ENCODE measurements around the gene RMI1. TPM values are rescaled to one million over a fixed set of nuclear protein-coding genes. Genes with fewer than 3 reads are reported as not detected.
A peak's percentile ranks its signal among the peaks of the same experiment; 100 is the strongest.
"Not testable (repeated sequence)": the region's sequence is repeated elsewhere in the genome, so short reads cannot be mapped to it uniquely, and the experiment has no call there.

The RMI1 gene
- total RNA-seq (2014; rRNA removed; shearing (Covaris generic); ENCODE audit: low replicate concordance), result 11.6 and 34.4 TPM in 2 replicates

GRCh38 chr9:83980395-83981125 is at the start of gene RMI1:
Gene RMI1 (plus strand): TSS chr9:83980805. CDS start chr9:84000987, 20,182 bp downstream.
- peak; percentile 95 for DNase-seq
- Histone ChIP-seq H3K27me3 (no peaks in the 10 kb centered on the region), H3K36me3 (peaks cover 44% of the 10 kb centered on the region), H3K9me3 (no peaks in the 10 kb centered on the region), H3K4me3 (peak within 1 kb of the TSS; percentile 98)

- DNase-seq, result no peak
- Histone ChIP-seq H3K9me3 (no peaks in the 10 kb centered on the region), H3K4me3 (no peak overlapping the region), H3K27me3 (no peaks in the 10 kb centered on the region), H3K36me3 (no peaks in the 10 kb centered on the region)
Observed at GRCh38 chr9:83930881-83931280, 49.7 kb upstream of the RMI1 start.

- no peak for DNase-seq
- Histone ChIP-seq H3K27me3 (no peaks in the 10 kb centered on the region), H3K9me3 (no peaks in the 10 kb centered on the region), H3K4me3 (no peak overlapping the region), H3K36me3 (no peaks in the 10 kb centered on the region)
Observed at GRCh38 chr9:83932011-83932410, 48.6 kb upstream of the RMI1 start.

- Histone ChIP-seq H3K36me3 (no peaks in the 10 kb centered on the region), H3K4me3 (no peak overlapping the region), H3K27me3 (no peaks in the 10 kb centered on the region), H3K9me3 (no peaks in the 10 kb centered on the region)
- no peak for DNase-seq
Observed at GRCh38 chr9:83932851-83933250, 47.8 kb upstream of the RMI1 start.

- DNase-seq, result no peak
- Histone ChIP-seq H3K27me3 (no peaks in the 10 kb centered on the region), H3K4me3 (no peak overlapping the region), H3K9me3 (no peaks in the 10 kb centered on the region), H3K36me3 (no peaks in the 10 kb centered on the region; the same call in 1 of the 2 replicates)
Observed at GRCh38 chr9:83933790-83934189, 46.8 kb upstream of the RMI1 start.

GRCh38 chr9:83934569-83935275 is 45.9 kb upstream of the RMI1 start:
- H3K36me3 ChIP-seq, result no peaks in the 10 kb centered on the region; the same call in 1 of the 2 replicates
- DNase-seq, result peak; percentile 29
- H3K4me3 ChIP-seq, result no peak overlapping the region
- H3K9me3 ChIP-seq, result no peaks in the 10 kb centered on the region
- no peaks in the 10 kb centered on the region for H3K27me3 ChIP-seq

- H3K4me3 ChIP-seq, result no peak overlapping the region
Observed at GRCh38 chr9:83935276-83935935, 45.2 kb upstream of the RMI1 start.

GRCh38 chr9:83936523-83936922 is 44.1 kb upstream of the RMI1 start:
- H3K9me3 ChIP-seq, result no peaks in the 10 kb centered on the region
- H3K4me3 ChIP-seq, result no peak overlapping the region
- H3K27me3 ChIP-seq, result no peaks in the 10 kb centered on the region
- no peak for DNase-seq
- no peaks in the 10 kb centered on the region; the same call in 1 of the 2 replicates for H3K36me3 ChIP-seq

More at GRCh38 chr9:83935276-83935935, 45.2 kb upstream of the RMI1 start:
- Histone ChIP-seq H3K36me3 (no peaks in the 10 kb centered on the region; the same call in 1 of the 2 replicates), H3K27me3 (no peaks in the 10 kb centered on the region), H3K9me3 (no peaks in the 10 kb centered on the region)
- peak; percentile 24 for DNase-seq

GRCh38 chr9:83937861-83938455 is 42.6 kb upstream of the RMI1 start:
- Histone ChIP-seq H3K4me3 (no peak overlapping the region), H3K9me3 (no peaks in the 10 kb centered on the region), H3K36me3 (no peaks in the 10 kb centered on the region; the same call in none of the 2 replicates), H3K27me3 (no peaks in the 10 kb centered on the region)
- no peak for DNase-seq

- DNase-seq, result no peak
- Histone ChIP-seq H3K9me3 (no peaks in the 10 kb centered on the region), H3K4me3 (no peak overlapping the region), H3K27me3 (no peaks in the 10 kb centered on the region), H3K36me3 (peaks cover 6% of the 10 kb centered on the region)
Observed at GRCh38 chr9:83940590-83941303, 39.9 kb upstream of the RMI1 start.

GRCh38 chr9:83948096-83948495 is 32.5 kb upstream of the RMI1 start:
- H3K36me3 ChIP-seq, result peaks cover 12% of the 10 kb centered on the region
- not testable (repeated sequence) for H3K27me3 ChIP-seq, H3K9me3 ChIP-seq, DNase-seq, H3K4me3 ChIP-seq

- Histone ChIP-seq H3K36me3 (peaks cover 5% of the 10 kb centered on the region; the same call in 1 of the 2 replicates), H3K9me3 (no peaks in the 10 kb centered on the region), H3K4me3 (peak overlapping the region; percentile 61), H3K27me3 (no peaks in the 10 kb centered on the region)
- peak; percentile 18 for DNase-seq
Observed at GRCh38 chr9:83956086-83956435, 24.5 kb upstream of the RMI1 start.

- Histone ChIP-seq H3K4me3 (peak overlapping the region; percentile 61), H3K36me3 (peaks cover 5% of the 10 kb centered on the region; the same call in 1 of the 2 replicates), H3K27me3 (no peaks in the 10 kb centered on the region), H3K9me3 (no peaks in the 10 kb centered on the region)
- DNase-seq, result peak; percentile 76
Observed at GRCh38 chr9:83956436-83957247, 24.0 kb upstream of the RMI1 start.

GRCh38 chr9:83957248-83957513 is 23.4 kb upstream of the RMI1 start:
- no peak for DNase-seq
- Histone ChIP-seq H3K4me3 (peak overlapping the region; percentile 61), H3K9me3 (no peaks in the 10 kb centered on the region), H3K27me3 (no peaks in the 10 kb centered on the region), H3K36me3 (peaks cover under 1% of the 10 kb centered on the region; the same call in 1 of the 2 replicates)

GRCh38 chr9:83959061-83959460 is 21.5 kb upstream of the RMI1 start:
- no peaks in the 10 kb centered on the region for H3K27me3 ChIP-seq
- H3K4me3 ChIP-seq, result no peak overlapping the region
- peak; percentile 80 for DNase-seq
- no peaks in the 10 kb centered on the region; the same call in 1 of the 2 replicates for H3K36me3 ChIP-seq
- no peaks in the 10 kb centered on the region for H3K9me3 ChIP-seq

GRCh38 chr9:83960991-83961390 is 19.6 kb upstream of the RMI1 start:
- DNase-seq, result no peak
- no peaks in the 10 kb centered on the region for H3K36me3 ChIP-seq

More at GRCh38 chr9:83960991-83961390, 19.6 kb upstream of the RMI1 start:
- no peaks in the 10 kb centered on the region for H3K27me3 ChIP-seq
- no peak overlapping the region for H3K4me3 ChIP-seq
- H3K9me3 ChIP-seq, result no peaks in the 10 kb centered on the region

Measured in MG63 (cell line).